ENCODE measurements around the gene RHNO1.
A peak's percentile ranks its signal among the peaks of the same experiment; 100 is the strongest.
"Not testable (repeated sequence)": the region's sequence is repeated elsewhere in the genome, so short reads cannot be mapped to it uniquely, and the experiment has no call there.

The RHNO1 gene

GRCh38 chr12:2853626-2854025 is 23.4 kb upstream of the RHNO1 start:
- H3K36me3 Mint-ChIP-seq = peaks cover 17 to 29% of the 10 kb centered on the region in 2 donors
- peaks cover 0 to 2% of the 10 kb centered on the region in 2 donors for H3K4me1 Mint-ChIP-seq
- peak; percentile 13 for DNase-seq
- ATAC-seq (replicated peaks) = peak; percentile 64 to 73
- no peak overlapping the region for H3K4me3 Mint-ChIP-seq
- H3K27me3 Mint-ChIP-seq = no peaks in the 10 kb centered on the region
- H3K9me3 Mint-ChIP-seq = no peaks in the 10 kb centered on the region
- no peak overlapping the region for H3K27ac Mint-ChIP-seq

- Mint-ChIP-seq H3K27me3 (no peaks in the 10 kb centered on the region), H3K36me3 (peaks cover 15 to 29% of the 10 kb centered on the region in 2 donors), H3K4me1 (peaks cover 0 to 2% of the 10 kb centered on the region in 2 donors), H3K4me3 (no peak overlapping the region), H3K9me3 (no peaks in the 10 kb centered on the region), H3K27ac (no peak overlapping the region)
- no peak for ATAC-seq (replicated peaks)
- DNase-seq = no peak
Measured at GRCh38 chr12:2854669-2855453, 22.2 kb upstream of the RHNO1 start.

- Mint-ChIP-seq H3K9me3 (no peaks in the 10 kb centered on the region), H3K27ac (no peak overlapping the region), H3K27me3 (no peaks in the 10 kb centered on the region), H3K36me3 (peaks cover 19 to 34% of the 10 kb centered on the region in 2 donors), H3K4me3 (no peak overlapping the region), H3K4me1 (peaks cover 0 to 2% of the 10 kb centered on the region in 2 donors)
- DNase-seq (no peak), ATAC-seq (replicated peaks) (no peak)
Measured at GRCh38 chr12:2855546-2855945, 21.5 kb upstream of the RHNO1 start.

GRCh38 chr12:2856051-2856450 is 21.0 kb upstream of the RHNO1 start:
- peaks cover 19 to 34% of the 10 kb centered on the region in 2 donors for H3K36me3 Mint-ChIP-seq
- ATAC-seq (replicated peaks) (no peak), DNase-seq (no peak)
- H3K27me3 Mint-ChIP-seq = no peaks in the 10 kb centered on the region
- no peaks in the 10 kb centered on the region for H3K9me3 Mint-ChIP-seq
- no peak overlapping the region for H3K4me3 Mint-ChIP-seq
- H3K27ac Mint-ChIP-seq = no peak overlapping the region
- peaks cover 0 to 2% of the 10 kb centered on the region in 2 donors for H3K4me1 Mint-ChIP-seq

- Mint-ChIP-seq H3K9me3 (no peaks in the 10 kb centered on the region), H3K4me3 (no peak within 1 kb of the TSS), H3K36me3 (peaks cover 19 to 34% of the 10 kb centered on the region in 2 donors), H3K4me1 (peaks cover 0 to 2% of the 10 kb centered on the region in 2 donors), H3K27me3 (no peaks in the 10 kb centered on the region), H3K27ac (no peak within 1 kb of the TSS)
- DNase-seq = no peak
- ATAC-seq (replicated peaks) = peak in 1 of 2 donors; percentile 7
Measured at GRCh38 chr12:2857021-2857431, 20.0 kb upstream of the RHNO1 start, which contains the start of gene TEX52. Gene TEX52 (minus strand): TSS chr12:2857039. CDS start chr12:2857026, 13 bp downstream.

- H3K4me3 Mint-ChIP-seq = no peak overlapping the region
- no peaks in the 10 kb centered on the region for H3K27me3 Mint-ChIP-seq
- peaks cover 0 to 2% of the 10 kb centered on the region in 2 donors for H3K4me1 Mint-ChIP-seq
- DNase-seq (no peak), ATAC-seq (replicated peaks) (no peak)
- H3K27ac Mint-ChIP-seq = no peak overlapping the region
- H3K36me3 Mint-ChIP-seq = peaks cover 19 to 34% of the 10 kb centered on the region in 2 donors
- no peaks in the 10 kb centered on the region for H3K9me3 Mint-ChIP-seq
Measured at GRCh38 chr12:2857576-2857975, 19.4 kb upstream of the RHNO1 start.

- H3K27ac Mint-ChIP-seq = no peak overlapping the region
Measured at GRCh38 chr12:2858334-2858733, 18.7 kb upstream of the RHNO1 start.

GRCh38 chr12:2858944-2859421 is 18.0 kb upstream of the RHNO1 start:
- Mint-ChIP-seq H3K4me3 (no peak overlapping the region), H3K27me3 (no peaks in the 10 kb centered on the region), H3K36me3 (peaks cover 21 to 37% of the 10 kb centered on the region in 2 donors), H3K9me3 (no peaks in the 10 kb centered on the region), H3K4me1 (no peaks in the 10 kb centered on the region), H3K27ac (no peak overlapping the region)
- no peak for DNase-seq
- no peak for ATAC-seq (replicated peaks)

More at GRCh38 chr12:2858334-2858733, 18.7 kb upstream of the RHNO1 start:
- H3K27me3 Mint-ChIP-seq = no peaks in the 10 kb centered on the region
- H3K36me3 Mint-ChIP-seq = peaks cover 19 to 34% of the 10 kb centered on the region in 2 donors
- no peak for ATAC-seq (replicated peaks)
- no peak overlapping the region for H3K4me3 Mint-ChIP-seq
- no peaks in the 10 kb centered on the region for H3K9me3 Mint-ChIP-seq
- peaks cover 0 to 2% of the 10 kb centered on the region in 2 donors for H3K4me1 Mint-ChIP-seq
- no peak for DNase-seq

GRCh38 chr12:2860170-2860569 is 16.9 kb upstream of the RHNO1 start:
- DNase-seq (no peak), ATAC-seq (replicated peaks) (no peak)
- Mint-ChIP-seq H3K4me3 (no peak overlapping the region), H3K4me1 (no peaks in the 10 kb centered on the region), H3K36me3 (peaks cover 17 to 31% of the 10 kb centered on the region in 2 donors), H3K9me3 (no peaks in the 10 kb centered on the region), H3K27me3 (no peaks in the 10 kb centered on the region), H3K27ac (no peak overlapping the region)

GRCh38 chr12:2862876-2863275 is 14.1 kb upstream of the RHNO1 start:
- ATAC-seq (replicated peaks) (no peak), DNase-seq (no peak)
- Mint-ChIP-seq H3K4me1 (no peaks in the 10 kb centered on the region), H3K27ac (no peak overlapping the region), H3K36me3 (peaks cover 15 to 29% of the 10 kb centered on the region in 2 donors), H3K27me3 (no peaks in the 10 kb centered on the region), H3K4me3 (no peak overlapping the region), H3K9me3 (no peaks in the 10 kb centered on the region)

- not testable (repeated sequence) for H3K4me3 Mint-ChIP-seq; H3K27me3 Mint-ChIP-seq; DNase-seq; ATAC-seq (replicated peaks); H3K27ac Mint-ChIP-seq; H3K4me1 Mint-ChIP-seq; H3K9me3 Mint-ChIP-seq
- H3K36me3 Mint-ChIP-seq = peaks cover 15 to 26% of the 10 kb centered on the region in 2 donors
Measured at GRCh38 chr12:2863402-2863801, 13.6 kb upstream of the RHNO1 start.

- Mint-ChIP-seq H3K4me3 (no peak overlapping the region), H3K27me3 (no peaks in the 10 kb centered on the region), H3K9me3 (no peaks in the 10 kb centered on the region), H3K27ac (no peak overlapping the region), H3K4me1 (no peaks in the 10 kb centered on the region), H3K36me3 (peaks cover 13 to 21% of the 10 kb centered on the region in 2 donors)
- no peak for DNase-seq
- ATAC-seq (replicated peaks) = no peak
Measured at GRCh38 chr12:2864198-2864597, 12.8 kb upstream of the RHNO1 start.

GRCh38 chr12:2868986-2869632 is 7.9 kb upstream of the RHNO1 start:
- not testable (repeated sequence) for H3K27me3 Mint-ChIP-seq; H3K27ac Mint-ChIP-seq; H3K9me3 Mint-ChIP-seq; DNase-seq; H3K36me3 Mint-ChIP-seq; ATAC-seq (replicated peaks); H3K4me3 Mint-ChIP-seq; H3K4me1 Mint-ChIP-seq

- peak overlapping the region; percentile 84 to 97 for H3K4me3 Mint-ChIP-seq
- H3K27me3 Mint-ChIP-seq = no peaks in the 10 kb centered on the region
- no peaks in the 10 kb centered on the region for H3K9me3 Mint-ChIP-seq
- ATAC-seq (replicated peaks) = peak; percentile 61 to 68
- peaks cover 4 to 7% of the 10 kb centered on the region in 2 donors for H3K36me3 Mint-ChIP-seq
- peaks cover 14 to 32% of the 10 kb centered on the region in 2 donors for H3K4me1 Mint-ChIP-seq
- peak; percentile 20 for DNase-seq
- H3K27ac Mint-ChIP-seq = peak overlapping the region; percentile 85
Measured at GRCh38 chr12:2876431-2877046, 484 bp upstream of the RHNO1 start.

Measured in stimulated activated naive B cell treated with anti-CD40 and anti-IgM and Interleukin-4, amounts not matched to agents 10 μg/mL and 1 μg/mL and 100 μg/mL, for 72 hours (primary cell).